Fibroblast of skin of left biceps (primary cell): Measurements from ENCODE around the gene DLGAP4.

Experiments
- DNase-seq, 2 experiments: peaks; one replicate each; pipeline ENCODE4 v3.0.0-alpha.2; 2013; ENCODE audit warnings: low read depth in 2 of 2

The DLGAP4 gene

DNA sequence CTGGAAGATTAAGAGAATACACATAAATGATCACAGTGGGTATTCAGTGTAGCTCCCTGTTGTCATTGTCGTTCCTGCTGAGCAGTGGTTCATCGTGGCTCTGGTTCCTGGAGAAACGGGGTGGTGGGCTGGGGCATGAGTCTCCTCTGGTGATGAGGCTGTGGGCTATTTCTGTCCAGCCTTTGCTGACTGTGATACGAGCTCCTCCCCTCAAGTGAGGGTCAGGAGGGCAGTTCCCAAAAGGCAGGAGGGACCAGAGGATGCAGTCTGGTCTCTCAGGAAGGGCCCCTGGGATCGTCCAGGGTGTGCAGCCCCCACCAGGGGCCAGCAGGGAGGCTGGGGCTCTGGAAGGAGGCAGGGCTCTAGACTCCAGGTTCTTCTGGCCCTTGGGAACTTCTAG is 31.1 kb upstream of the DLGAP4 start:
- no peak for DNase-seq

DNA sequence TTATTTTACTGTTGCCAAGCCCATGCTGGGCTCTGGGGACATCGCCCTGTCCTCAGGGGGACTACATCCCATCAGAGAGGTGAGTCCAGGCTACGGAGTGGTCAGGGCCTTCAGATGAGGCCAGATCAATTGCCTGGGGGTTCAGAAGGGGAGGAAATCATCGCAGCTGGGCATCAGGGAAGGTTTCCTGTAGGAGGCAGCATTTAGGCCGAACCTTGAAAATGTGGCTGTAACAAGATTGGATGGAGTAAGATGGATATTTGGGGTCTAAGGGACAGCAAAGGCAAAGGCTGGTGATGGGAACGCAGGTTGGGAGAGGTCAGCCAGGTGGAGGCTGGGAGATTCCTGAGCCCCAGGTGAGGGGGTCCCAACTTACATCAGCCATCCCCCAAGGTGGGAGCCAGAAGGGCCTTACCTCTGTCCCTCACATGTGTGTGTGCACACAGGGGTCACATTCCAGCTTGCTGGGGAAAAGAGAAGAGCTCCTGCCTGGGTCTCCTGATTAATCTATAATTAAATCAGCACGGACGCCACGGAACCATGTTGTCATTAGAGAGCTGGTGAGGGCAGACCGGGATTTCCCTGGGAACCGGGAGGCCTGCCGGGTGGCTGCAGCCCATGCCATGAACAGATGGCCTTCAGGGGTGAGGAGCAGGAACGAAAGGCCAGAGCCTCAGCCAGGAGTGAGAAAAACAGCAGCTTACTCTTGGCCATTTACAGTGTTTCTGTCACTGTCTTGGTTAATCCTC is 30.5 kb upstream of the DLGAP4 start:
- DNase-seq = no peak

DNA sequence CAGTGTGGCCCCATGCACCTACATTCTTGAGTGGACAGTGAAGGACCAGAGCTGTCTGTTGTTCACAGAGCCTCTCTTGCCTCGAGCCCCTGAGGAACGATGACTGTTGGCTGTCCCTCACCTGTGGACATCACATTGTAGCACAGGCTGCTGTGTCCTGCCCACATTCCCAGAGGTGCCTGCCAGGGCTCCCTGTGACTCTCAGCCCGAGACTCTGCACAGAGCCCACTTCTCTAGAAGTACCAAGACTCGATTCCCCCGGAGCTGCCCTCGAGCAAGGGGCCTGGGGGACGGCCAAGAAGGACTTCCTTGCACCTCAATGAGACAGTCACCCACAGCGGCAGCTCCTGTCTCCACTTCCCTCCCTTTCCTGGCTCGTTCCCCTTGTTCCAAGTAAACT is 28.6 kb upstream of the DLGAP4 start:
- DNase-seq = no peak

DNA sequence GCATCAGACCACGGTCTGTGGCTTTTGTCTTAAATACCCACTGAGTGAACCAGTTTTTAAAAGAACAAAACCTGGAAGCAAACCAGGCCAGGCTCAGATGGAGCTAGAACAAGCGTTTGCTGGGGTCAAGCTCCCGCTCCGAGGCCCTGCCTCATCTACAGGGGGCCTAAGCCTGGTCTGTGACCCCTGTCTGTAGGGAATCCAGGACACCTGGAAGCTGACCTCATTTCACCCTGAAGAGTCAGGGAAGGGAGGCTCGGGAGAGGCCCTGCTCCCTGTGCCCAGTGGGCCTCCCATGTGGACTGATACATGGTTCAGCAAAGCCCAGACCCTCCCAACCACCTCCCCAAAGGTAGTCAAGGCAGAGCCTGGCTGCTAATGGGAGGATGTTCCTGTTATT is 26.8 kb upstream of the DLGAP4 start:
- DNase-seq = no peak

DNA sequence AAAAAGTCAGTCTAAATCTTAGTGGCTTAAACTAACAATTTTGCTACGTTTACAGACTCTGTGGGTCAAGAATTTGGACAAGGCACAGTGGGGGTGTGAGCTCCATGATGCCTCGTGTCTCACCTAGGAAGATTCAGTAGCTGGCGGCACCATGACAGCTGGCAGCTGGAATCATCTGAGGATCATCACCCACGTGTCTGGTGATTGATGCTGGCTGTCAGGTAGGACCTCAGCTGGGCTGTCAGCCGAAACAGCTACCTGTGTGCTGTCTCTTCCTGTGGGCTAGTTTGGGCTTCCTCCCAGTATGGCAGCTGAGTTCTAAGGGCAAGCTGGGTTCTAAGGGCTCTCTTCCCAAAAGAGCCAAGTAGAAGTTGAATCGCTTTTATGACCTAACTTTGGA is 26.4 kb upstream of the DLGAP4 start:
- DNase-seq = no peak

DNA sequence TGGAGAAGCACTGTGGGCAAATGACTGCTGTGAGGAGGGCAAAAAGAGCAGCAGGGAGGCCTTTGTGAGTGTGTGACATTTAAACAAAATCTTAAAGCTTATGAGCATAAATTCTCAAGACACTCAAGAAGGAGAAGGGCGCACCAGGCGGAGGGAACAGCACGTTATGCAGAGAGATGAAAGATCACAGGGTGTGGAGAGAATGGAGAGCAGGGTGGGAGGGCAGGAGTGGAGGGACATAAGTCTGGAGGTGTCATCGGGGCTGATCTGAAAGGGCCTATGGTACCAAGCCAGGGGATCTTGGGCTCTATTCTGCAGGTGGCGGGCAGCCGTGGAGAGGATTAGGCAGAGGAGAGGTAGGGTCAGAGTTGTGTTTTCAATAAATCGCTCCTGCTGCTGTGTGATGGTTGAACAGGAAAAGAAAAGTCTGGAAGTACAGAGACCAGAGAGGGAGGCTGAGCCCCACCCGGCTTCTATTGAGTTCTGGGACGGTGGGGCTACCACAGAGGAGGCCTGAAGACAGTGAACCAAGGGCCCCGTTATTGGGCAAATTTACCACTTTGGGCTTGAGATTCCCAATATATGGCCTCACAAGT is 24.3 kb upstream of the DLGAP4 start:
- no peak for DNase-seq

DNA sequence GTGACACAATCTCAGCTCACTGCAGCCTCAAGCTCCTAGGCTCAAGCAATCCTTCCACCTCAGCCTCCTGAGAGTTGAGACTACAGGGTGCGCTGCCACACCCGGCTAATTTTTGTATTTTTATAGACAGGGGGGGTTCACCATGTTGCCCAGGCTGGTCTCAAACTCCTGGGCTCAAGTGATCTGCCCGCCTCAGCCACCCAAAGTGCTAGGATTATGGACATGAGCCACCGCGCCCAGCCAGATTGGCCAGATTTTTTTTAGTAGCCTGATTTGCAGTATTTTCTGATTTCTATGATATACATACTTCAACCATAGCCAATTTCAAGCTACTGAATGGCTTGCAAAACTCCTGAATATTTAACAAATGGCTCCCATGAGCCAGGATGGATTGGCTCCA is 21.4 kb upstream of the DLGAP4 start:
- no peak for DNase-seq

DNA sequence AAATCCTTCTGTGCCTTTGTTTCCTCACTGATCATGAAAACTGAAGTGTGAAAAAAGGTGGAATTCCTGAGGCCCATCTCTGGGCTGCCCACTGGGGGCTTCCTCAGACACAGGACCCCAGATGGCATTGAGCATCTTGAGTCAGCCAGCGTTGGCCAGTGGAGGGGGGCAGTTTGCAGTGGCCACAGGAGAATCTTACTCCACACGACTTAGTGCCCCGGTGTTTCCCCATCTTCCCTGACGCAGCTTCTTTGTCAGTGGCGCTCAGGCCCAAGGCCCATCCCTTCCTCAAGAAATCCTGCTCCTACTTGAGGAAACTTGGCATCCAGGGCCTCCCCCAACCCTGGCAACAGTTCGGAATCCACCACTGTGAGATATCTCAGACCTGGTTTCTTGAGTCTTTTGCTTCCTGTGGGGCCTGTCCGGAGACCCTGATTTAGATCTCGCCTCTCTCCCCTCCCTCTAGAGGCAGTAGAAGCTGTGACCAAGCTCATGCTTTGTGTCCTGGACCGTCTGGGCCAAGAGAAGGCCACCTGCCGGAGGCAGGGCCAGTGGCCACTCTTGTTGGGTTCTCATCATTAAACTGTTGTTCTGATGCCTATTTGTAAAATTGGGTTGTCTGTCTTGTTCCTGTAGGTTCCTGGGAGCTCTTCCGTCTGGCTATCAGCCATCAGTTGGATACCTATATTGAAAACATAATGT is 20.2 kb upstream of the DLGAP4 start:
- DNase-seq = no peak

DNA sequence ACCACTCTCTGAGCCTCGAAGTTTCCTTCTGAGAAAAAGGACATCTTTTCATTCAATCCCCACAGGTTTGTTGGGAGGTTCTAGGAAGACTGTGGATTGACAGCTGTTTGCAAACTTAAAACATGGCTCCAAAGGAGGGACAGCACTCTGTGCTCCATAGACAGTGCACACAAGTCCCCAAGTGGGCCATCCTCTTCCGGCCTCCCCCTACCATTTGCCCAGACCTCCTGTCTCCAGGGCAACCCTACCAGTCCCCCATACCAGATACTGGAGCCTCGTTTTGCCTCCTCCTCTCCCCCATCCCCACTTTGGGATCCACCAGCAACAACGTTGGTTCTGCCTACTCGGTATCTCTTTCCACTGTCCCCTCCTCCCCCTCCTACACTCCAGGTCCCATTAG is 8.5 kb upstream of the DLGAP4 start:
- no peak for DNase-seq

DNA sequence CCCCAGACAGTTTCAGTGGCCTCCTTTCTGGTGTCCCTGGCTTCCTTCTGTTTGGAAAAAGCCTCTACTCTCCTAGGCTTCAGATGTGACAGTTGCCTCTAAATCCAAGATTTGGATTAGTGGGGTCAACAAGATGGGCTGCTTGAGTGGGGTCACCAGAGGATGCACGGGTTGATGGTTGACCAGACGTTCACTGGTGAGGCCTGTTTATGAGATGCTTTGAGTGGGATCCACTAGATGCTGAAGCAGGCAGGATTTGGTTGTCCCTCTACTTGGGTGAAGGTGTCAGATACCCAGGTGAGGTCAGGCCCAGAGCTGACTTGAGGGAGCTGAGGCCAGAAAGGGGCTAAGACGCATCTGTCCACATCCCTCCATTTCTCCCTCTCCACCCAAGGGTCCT is 8.1 kb upstream of the DLGAP4 start:
- DNase-seq = no peak

DNA sequence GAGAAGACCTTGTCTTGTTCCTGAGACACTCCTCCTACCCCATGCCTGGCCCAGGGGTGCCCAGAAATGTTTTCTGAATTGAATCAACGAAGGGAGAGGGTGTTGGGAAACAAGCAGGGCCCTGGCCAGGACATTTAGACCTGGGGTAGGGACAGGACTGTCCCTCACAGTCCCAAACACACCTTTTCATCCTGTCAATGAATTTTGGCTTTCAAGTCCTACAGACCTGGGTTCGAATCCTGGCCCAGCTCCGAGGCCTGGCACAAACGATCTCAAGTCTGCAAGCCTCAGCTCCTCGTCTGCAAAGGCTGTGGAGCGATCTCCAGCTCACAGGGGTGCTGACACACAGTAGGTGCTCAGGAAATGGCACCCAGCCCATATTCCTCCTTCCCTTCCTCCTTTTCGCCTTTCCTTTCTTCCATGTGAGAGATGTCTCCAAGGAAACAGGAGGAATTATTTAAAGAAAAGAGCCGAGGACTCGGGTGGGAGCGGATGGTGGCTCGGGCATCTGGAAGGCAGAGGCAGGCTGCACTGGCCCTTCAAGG is 7.3 kb upstream of the DLGAP4 start:
- DNase-seq = no peak

DNA sequence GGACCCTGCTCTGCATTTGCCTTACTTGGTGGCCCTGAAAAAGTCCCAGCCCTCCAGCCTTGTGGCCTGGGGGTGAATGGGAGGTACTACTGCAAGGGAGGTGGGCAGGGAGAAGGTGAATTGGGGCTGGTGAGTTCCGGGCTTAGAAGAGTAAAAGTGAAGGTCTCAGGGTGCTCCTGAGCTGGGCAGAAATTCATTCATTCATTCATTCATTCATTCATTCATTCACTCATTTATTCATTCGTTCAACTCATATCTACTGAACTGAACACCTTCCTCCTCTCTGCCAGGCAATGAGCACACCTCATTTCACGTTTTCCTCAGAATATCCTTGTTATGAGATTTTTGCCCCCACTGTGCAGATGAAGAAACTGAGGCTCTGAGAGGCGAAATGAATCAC is 6.7 kb upstream of the DLGAP4 start:
- DNase-seq = no peak

DNA sequence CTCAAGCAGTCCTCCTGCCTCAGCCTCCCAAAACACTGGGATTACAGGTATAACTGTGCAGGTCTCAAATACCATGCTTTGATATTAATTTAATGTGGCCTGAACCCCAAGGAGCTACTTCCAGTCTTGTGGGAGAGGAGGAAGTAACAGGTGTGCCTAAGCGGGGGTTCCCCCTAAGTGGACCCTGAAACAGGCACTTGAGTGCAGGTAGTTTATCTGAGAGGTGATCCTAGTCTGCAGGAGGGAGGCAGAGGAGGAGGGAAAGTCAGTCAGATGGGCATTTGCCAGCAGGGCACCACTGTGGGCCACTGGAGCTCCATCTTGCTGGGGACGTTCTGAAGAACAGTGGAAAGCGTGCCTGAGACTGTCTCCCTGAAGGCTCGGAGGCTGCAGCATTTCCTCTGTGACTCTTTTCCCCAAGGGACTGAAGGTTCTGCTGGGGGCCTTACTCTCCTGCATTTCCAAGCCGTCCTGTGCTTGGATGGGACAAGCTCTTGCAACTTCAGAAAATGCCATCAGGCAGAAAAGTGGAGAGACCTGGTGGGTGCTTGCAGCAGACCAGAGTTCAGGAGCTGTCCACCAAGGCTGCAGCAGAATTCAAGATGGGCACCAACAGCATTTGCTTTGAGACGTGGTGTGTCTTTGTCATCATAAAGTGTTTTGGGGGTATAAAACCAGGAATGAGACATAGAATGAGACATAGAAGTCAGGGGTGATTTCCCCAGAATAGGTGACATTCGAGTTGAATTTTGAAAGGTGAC is 4.6 kb upstream of the DLGAP4 start:
- DNase-seq = no peak

DNA sequence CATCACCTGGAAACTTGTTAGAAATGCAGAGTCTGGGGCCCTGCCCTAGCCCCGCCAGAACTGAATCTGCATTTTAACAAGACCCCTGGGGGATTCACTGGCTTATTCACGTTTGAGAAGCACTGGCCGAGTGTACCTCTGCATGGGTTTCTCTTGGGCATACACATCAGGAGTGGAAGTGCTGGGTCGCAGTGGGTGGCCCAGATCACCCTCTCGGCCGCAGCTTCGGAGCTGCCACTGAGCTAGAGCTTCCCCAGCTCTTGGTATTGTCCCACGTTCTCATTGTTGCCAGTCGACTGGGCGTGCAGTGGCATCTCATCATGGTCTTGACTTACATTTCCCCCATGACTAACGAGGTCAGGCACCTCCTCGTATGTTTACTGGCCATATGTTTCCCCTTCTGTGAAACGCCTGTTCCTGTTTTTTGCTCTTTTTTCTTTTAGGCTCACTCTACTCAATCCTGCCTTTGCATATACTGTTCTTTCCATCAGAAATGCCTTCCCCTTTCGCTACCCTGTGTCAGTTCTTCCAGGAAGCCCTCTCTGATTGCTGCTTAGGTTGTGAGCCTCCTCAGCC is 3.0 kb upstream of the DLGAP4 start:
- no peak for DNase-seq

DNA sequence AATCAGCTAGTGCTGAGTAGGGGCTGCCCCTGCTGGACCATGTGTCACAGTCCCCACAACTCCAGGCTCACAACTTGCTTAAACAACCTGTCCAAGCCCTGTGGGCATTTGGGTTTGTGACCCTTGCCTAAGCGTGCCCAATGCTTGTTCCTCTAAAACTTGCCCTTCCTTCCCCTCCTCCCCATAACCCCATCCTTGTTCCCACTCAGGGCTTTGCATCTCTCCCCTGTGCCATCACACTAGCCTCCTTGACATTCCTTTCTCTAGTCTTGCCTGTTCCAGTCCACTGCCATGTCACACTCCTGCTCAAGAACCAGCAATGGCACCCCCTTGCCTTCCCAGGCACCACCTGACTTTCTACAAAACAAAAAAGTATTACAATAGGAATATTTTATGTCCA is 2.3 kb upstream of the DLGAP4 start:
- DNase-seq = no peak

DNA sequence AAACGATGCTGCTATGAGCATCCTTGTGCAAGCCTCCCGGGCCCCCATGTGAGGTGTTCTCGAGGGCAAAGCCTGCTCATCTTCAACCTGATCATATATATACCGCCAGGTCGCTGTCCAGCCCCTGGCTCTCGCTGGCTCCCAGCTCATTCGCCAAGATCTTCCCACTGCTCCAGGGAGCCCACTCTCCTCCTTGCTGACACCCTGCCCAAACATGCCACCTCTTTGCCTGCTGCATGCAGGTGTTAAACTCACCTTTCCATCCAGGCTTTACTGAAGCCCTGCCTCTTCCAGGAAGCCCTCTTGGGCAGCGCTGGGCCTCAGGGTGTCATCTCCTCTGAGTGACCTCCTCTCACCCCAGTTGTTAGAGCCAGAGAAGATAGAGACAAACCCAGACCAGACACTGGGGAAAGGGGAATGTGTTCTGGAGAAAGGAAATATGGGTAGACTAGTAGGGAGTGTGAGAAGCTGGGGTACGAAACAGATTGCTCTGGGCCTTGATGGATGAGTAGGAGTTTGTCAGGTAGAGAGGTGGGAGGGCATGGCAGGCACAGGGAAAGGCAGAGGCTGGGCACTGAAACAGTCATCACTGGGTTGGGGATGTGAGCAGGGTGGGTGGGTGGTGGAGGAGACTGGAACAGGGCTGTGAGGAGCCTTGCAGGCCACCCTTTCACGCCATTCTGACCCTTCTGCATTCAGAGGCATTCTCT is 1.2 kb upstream of the DLGAP4 start:
- DNase-seq = no peak

DNA sequence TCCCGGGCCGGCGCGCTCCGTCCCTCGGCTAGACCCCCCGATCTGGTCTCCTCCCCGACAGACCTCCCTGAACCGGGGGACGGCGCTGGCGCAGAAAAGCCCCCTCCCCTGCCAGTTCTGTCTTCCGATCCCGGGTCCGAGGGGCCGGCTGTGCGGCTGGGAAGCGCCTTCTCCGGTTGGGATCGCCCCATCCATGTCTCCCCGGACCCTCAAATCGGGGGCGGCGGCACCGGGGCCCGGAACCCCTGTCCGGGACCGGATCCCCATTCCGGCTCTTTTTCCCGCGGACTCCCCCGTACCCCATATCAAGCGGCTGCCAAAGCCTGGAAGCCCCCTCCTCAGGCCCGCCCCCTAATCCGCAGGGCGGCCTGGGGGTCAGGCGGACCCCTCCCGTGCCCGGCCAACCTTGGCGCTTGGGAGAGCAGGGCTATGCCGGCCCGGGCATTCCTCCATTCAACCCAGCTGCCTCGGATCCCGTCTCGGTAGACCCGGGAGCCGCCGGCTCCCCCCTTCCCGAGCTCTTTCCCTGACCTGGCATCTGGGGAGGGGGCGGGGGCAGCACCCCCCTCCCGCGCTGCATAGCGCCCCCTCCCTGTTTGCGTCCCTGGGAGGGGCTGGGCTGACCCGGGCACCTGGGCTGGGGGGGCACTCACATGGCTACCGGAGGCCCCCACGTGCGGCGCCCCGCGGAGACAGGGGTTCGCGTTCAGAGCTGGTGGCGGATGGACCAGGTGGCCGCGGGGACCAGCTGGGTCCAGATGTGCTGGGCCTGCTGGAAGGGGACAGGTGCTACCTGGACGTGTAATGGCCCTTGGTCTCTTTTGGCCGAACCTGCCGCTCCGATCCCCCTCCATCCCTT is 643 bp downstream of the DLGAP4 start:
- DNase-seq = no peak

DNA sequence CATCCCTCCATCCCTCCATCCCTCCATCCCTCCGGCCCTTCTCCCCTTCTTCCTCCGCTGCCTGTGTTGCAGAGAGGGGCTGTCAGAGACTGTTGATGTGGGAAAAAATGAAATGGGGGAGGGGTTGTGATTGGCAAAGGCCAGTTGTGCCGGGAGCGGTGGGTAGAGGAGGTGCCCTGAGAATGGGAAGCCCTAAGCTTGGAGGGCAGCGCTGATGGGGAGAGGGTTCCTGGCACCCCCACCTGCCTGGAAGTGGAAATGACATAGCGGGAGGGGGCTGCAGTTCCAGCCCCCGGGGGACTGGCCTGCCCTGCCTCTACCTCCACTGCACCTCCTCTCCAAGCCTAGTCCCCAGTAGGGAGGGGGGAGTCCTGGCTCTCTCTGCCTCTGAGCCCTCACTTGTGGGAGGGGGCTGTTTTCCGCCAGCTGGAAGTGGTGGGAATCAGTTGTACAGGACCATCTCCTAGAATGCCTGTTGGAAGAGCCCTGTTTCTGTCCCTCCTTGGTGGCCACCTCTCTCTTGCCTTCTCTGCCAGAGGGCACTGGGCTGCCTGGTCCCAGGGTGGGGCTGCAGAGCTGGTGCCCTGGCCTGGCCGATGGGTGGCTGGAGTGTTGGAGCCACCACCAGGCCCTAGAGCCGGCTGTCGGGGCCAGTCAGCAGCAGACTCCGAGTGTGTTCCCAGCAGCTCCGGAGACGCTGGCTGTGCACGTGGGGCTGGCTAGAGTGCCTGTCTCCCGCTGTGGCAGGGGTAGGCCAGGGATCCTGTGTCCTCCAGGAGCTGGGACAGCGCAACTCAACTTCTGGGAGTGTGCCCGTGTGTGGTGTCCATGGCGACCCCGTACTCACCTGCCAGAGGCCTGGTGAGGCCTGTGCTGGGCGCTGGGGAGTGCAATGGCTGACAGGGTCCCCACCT is 1.5 kb downstream of the DLGAP4 start:
- no peak for DNase-seq

DNA sequence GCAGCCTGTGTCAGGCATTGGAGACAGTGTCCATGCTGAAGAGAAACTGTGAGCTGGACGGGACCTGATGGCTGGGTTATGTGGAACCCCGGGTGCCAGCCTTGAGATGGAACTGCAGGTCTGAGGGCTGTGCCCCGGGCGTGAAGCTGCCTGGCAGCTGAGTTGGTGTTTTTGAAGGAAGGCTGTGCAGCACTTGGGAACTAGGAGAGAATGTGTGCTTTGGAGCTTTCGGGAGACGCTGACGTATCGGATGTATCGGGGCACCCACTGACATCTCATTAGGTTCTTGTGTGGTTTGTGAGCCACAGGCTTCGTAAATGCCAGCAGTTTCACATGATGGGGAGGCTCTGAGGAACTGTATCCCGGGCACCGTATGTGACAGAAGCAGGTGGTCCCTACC is 2.2 kb downstream of the DLGAP4 start:
- no peak for DNase-seq
